Osteoblast (primary cell): ENCODE data around the gene CNST. TPM values are rescaled to one million over a fixed set of nuclear protein-coding genes. Genes with fewer than 3 reads are reported as not detected.
"Not testable (repeated sequence)": the region's sequence is repeated elsewhere in the genome, so short reads cannot be mapped to it uniquely, and the experiment has no call there.

ENCODE experiments used
- DNase-seq: peaks from one replicate; pipeline ENCODE4 v3.0.0; 2011; ENCODE audit warnings: low spot score, mixed read lengths; ENCODE audit not compliant: insufficient read length; ENCODE audit errors: missing footprints
- H2AFZ ChIP-seq: 2 replicates; pipeline ENCODE4 v1.6.0; 2011; ENCODE audit warnings: mild to moderate bottlenecking, low read length
- H3K27ac ChIP-seq: 2 replicates; pipeline ENCODE4 v1.5.1; 2011; ENCODE audit warnings: mild to moderate bottlenecking, low read depth, low read length, moderate library complexity
- H3K27me3 ChIP-seq: 2 replicates; pipeline ENCODE4 v1.6.0; 2012; ENCODE audit warnings: mild to moderate bottlenecking, control low read depth, inconsistent platforms, low read length, moderate library complexity; ENCODE audit not compliant: insufficient read depth
- H3K36me3 ChIP-seq: 2 replicates; pipeline ENCODE4 v1.5.1; 2011; ENCODE audit warnings: mild to moderate bottlenecking, low read length, control low read depth, moderate library complexity; ENCODE audit not compliant: insufficient read depth
- H3K4me1 ChIP-seq: 2 replicates; pipeline ENCODE4 v1.5.1; 2011; ENCODE audit warnings: mild to moderate bottlenecking, low read length, control low read depth, moderate library complexity; ENCODE audit not compliant: insufficient read depth
- H3K4me2 ChIP-seq: 2 replicates; pipeline ENCODE4 v1.6.0; 2011; ENCODE audit warnings: mild to moderate bottlenecking, low read length; ENCODE audit not compliant: insufficient read depth
- H3K4me3 ChIP-seq: fragments of 200-600 bp; sonication (generic); 3 replicates; pipeline ENCODE4 v1.5.1; 2012; ENCODE audit warnings: mild to moderate bottlenecking, low read length, inconsistent platforms; ENCODE audit not compliant: insufficient read depth
- H3K79me2 ChIP-seq: 2 replicates; pipeline ENCODE4 v1.6.0; 2012; ENCODE audit warnings: mild to moderate bottlenecking, low read length, control low read depth, inconsistent platforms; ENCODE audit not compliant: insufficient read depth
- H3K9me3 ChIP-seq: 2 replicates; pipeline ENCODE4 v1.5.1; 2011; ENCODE audit warnings: low read depth, low read length, control low read depth
- H4K20me1 ChIP-seq: 2 replicates; pipeline ENCODE4 v1.6.0; 2012; ENCODE audit warnings: mild to moderate bottlenecking, low read length, control low read depth; ENCODE audit not compliant: insufficient read depth
- small RNA-seq: library from RNA; depleted of rRNA; stranded (forward); fragments of <200 nt; gene quantifications from one replicate; pipeline ENCODE3, GENCODE V24; 2012
- total RNA-seq: library from RNA; depleted of rRNA; stranded (reverse); fragments of >200 nt; gene quantifications from 2 replicates; pipeline ENCODE4 v1.2.3, GENCODE V29; 2012
- TF ChIP-seq, protein P1 (sequence below): IDR thresholded peaks from 2 replicates; pipeline ENCODE4 v1.5.1; 2011; ENCODE audit warnings: mild to moderate bottlenecking, low read depth, low read length, moderate library complexity; ENCODE audit errors: extremely low read depth

Gene CNST
- total RNA-seq, 1 donor = 25.7 TPM

DNA sequence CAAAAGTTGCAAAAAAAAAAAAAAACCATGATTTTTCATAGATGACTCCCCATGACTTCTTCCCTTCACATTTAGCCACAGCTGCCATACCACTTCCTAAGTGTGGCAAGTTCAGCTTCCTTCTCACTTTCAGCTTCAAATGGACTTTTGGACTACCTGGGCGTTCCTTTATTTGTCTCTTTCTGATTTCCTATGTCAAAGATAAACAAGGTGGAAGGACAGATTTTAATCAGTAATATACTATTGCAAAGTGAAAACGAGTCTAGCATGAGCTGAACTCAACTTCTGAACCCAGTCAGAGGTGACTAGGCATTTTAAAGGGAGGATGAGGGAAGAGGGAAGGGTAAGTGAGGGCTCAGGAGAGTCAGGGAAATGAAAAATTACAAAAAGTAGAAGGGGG, 143.6 kb downstream of the CNST start:
- H3K9me3 ChIP-seq = no peaks in the 10 kb centered on the region
- H2AFZ ChIP-seq = no peak overlapping the region
- peaks cover 7% of the 10 kb centered on the region for H3K27me3 ChIP-seq
- no peak overlapping the region for H3K27ac ChIP-seq
- peaks cover 13% of the 10 kb centered on the region for H3K4me1 ChIP-seq
- no peaks in the 10 kb centered on the region for H3K36me3 ChIP-seq
- H3K4me2 ChIP-seq = no peak overlapping the region
- DNase-seq = no peak
- TF ChIP-seq, protein P1, sequence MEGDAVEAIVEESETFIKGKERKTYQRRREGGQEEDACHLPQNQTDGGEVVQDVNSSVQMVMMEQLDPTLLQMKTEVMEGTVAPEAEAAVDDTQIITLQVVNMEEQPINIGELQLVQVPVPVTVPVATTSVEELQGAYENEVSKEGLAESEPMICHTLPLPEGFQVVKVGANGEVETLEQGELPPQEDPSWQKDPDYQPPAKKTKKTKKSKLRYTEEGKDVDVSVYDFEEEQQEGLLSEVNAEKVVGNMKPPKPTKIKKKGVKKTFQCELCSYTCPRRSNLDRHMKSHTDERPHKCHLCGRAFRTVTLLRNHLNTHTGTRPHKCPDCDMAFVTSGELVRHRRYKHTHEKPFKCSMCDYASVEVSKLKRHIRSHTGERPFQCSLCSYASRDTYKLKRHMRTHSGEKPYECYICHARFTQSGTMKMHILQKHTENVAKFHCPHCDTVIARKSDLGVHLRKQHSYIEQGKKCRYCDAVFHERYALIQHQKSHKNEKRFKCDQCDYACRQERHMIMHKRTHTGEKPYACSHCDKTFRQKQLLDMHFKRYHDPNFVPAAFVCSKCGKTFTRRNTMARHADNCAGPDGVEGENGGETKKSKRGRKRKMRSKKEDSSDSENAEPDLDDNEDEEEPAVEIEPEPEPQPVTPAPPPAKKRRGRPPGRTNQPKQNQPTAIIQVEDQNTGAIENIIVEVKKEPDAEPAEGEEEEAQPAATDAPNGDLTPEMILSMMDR = no peak
- no peak overlapping the region for H3K4me3 ChIP-seq
- no peaks in the 10 kb centered on the region for H3K79me2 ChIP-seq
- H4K20me1 ChIP-seq = no peaks in the 10 kb centered on the region

DNA sequence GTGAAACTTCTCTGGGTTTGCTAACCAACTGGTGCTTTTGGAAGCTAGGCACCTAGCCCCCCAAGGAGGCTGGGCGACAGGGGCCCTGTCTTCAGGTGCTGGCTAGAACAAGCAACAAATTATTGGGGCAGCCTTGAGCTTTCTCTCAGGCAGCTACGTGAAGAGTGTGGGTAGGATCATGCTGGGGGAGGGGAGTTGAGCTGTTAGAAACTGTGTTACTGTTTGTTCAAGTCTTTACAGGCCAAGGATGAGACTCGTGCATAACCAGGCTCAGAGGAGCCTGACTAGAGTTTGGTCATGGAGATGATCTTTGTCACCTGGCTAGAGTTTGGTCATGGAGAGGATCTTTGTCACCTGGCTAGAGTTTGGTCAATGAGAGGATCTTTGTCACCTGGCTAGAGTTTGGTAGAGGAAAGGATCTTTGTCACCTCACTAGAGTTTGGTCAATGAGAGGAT, 145.3 kb downstream of the CNST start:
- H3K27ac ChIP-seq = no peak overlapping the region

DNA sequence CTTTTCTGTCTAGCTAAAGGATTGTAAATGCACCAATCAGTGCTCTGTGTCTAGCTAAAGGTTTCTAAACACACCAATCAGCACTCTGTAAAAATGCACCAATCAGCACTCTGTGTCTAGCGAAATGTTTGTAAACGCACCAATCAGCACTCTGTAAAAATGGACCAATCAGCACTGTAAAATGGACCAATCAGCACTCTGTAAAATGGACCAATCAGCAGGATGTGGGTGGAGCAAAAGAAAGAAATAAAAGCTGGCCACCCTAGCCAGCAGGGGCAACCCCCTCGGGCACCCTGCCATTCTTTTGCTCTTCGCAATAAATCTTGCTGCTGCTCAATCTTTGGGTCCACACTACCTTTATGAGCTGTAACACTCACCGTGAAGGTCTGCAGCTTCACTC, 146.2 kb downstream of the CNST start:
- not testable (repeated sequence) for H2AFZ ChIP-seq, DNase-seq, H3K4me2 ChIP-seq

More for the DNA sequence above, 145.3 kb downstream of the CNST start:
- TF ChIP-seq, protein P1 = no peak
- Histone ChIP-seq H2AFZ (no peak overlapping the region), H3K9me3 (no peaks in the 10 kb centered on the region), H4K20me1 (no peaks in the 10 kb centered on the region), H3K4me3 (no peak overlapping the region), H3K36me3 (no peaks in the 10 kb centered on the region), H3K4me1 (peaks cover 5% of the 10 kb centered on the region), H3K27me3 (peaks cover 7% of the 10 kb centered on the region), H3K4me2 (no peak overlapping the region), H3K79me2 (no peaks in the 10 kb centered on the region)
- DNase-seq = no peak

More for the DNA sequence above, 146.2 kb downstream of the CNST start:
- H3K36me3 ChIP-seq, H3K9me3 ChIP-seq, H3K4me1 ChIP-seq, H3K79me2 ChIP-seq, H3K4me3 ChIP-seq, H3K27ac ChIP-seq, H4K20me1 ChIP-seq, H3K27me3 ChIP-seq: not testable (repeated sequence)

Small RNA genes lying within 50 kb of the gene (small RNA-seq; reads per million reads assigned to genes)
- gene AL356583.2 = not detected
- not detected for gene AL591623.2

Other genes starting within 250 kb of the CNST start
- 162 and 171 TPM in 2 replicates for gene SMYD3, start 59.2 kb upstream of the CNST start, total RNA-seq
- gene TFB2M, start 195 bp upstream of the CNST start, total RNA-seq = 18.3 and 19.5 TPM in 2 replicates
- gene SCCPDH, start 158.0 kb downstream of the CNST start, total RNA-seq = 49.9 and 56.3 TPM in 2 replicates